HG03064 (cell line): ENCODE data around the gene HFM1.
"Not testable (repeated sequence)": the region's sequence is repeated elsewhere in the genome, so short reads cannot be mapped to it uniquely, and the experiment has no call there.

ENCODE experiments used
- ATAC-seq: cut with Tn5 transposase; IDR thresholded peaks from one replicate; pipeline ENCODE4 v1.9.1; 2021; ENCODE audit warnings: low read depth; ENCODE audit not compliant: unreplicated experiment

HFM1 gene

GRCh38 chr1:91381844-91382243, 22.8 kb downstream of the HFM1 start:
- ATAC-seq: no peak

GRCh38 chr1:91374086-91374485, 30.6 kb downstream of the HFM1 start:
- ATAC-seq: no peak

- not testable (repeated sequence) for ATAC-seq
Measured at GRCh38 chr1:91372230-91372629, 32.4 kb downstream of the HFM1 start.

GRCh38 chr1:91349524-91349923, 55.1 kb downstream of the HFM1 start:
- ATAC-seq: no peak

- no peak for ATAC-seq
Measured at GRCh38 chr1:91346824-91347223, 57.8 kb downstream of the HFM1 start.

GRCh38 chr1:91345395-91346005, 59.1 kb downstream of the HFM1 start:
- no peak for ATAC-seq

GRCh38 chr1:91338501-91338900, 66.1 kb downstream of the HFM1 start:
- no peak for ATAC-seq

- ATAC-seq: no peak
Measured at GRCh38 chr1:91335603-91336002, 69.0 kb downstream of the HFM1 start.

- no peak for ATAC-seq
Measured at GRCh38 chr1:91334856-91335255, 69.8 kb downstream of the HFM1 start.

GRCh38 chr1:91325456-91325855, 79.2 kb downstream of the HFM1 start:
- ATAC-seq: no peak

- no peak for ATAC-seq
Measured at GRCh38 chr1:91314643-91315042, 90.0 kb downstream of the HFM1 start.

- ATAC-seq: no peak
Measured at GRCh38 chr1:91311672-91312071, 93.0 kb downstream of the HFM1 start.

- no peak for ATAC-seq
Measured at GRCh38 chr1:91308544-91308943, 96.1 kb downstream of the HFM1 start.

- ATAC-seq: no peak
Measured at GRCh38 chr1:91307784-91308409, 96.7 kb downstream of the HFM1 start.

- no peak for ATAC-seq
Measured at GRCh38 chr1:91303165-91303564, 101.5 kb downstream of the HFM1 start.

- not testable (repeated sequence) for ATAC-seq
Measured at GRCh38 chr1:91288843-91289553, 115.6 kb downstream of the HFM1 start.

GRCh38 chr1:91286962-91287317, 117.7 kb downstream of the HFM1 start:
- ATAC-seq: not testable (repeated sequence)

- ATAC-seq: not testable (repeated sequence)
Measured at GRCh38 chr1:91286259-91286961, 118.2 kb downstream of the HFM1 start.

GRCh38 chr1:91283421-91283726, 121.3 kb downstream of the HFM1 start:
- ATAC-seq: no peak

- ATAC-seq: no peak
Measured at GRCh38 chr1:91282695-91283420, 121.8 kb downstream of the HFM1 start.

- no peak for ATAC-seq
Measured at GRCh38 chr1:91281782-91282181, 122.9 kb downstream of the HFM1 start.
